ENCODE data around the gene SORCS2. TPM values are rescaled to one million over a fixed set of nuclear protein-coding genes. Genes with fewer than 3 reads are reported as not detected.

Gene SORCS2
- total RNA-seq, 1 donor from 2014 or later = under 0.01 TPM

GRCh38 chr4:7382634-7383014 lies 190.3 kb downstream of the SORCS2 start:
- DNase-seq = no peak

GRCh38 chr4:7383266-7383665 lies 190.9 kb downstream of the SORCS2 start:
- DNase-seq = no peak

GRCh38 chr4:7384003-7384928 lies 191.9 kb downstream of the SORCS2 start:
- DNase-seq = no peak

GRCh38 chr4:7384929-7385890 lies 192.9 kb downstream of the SORCS2 start:
- DNase-seq = no peak

- no peak for DNase-seq
These were observed 195.6 kb downstream of the SORCS2 start for GRCh38 chr4:7387925-7388324.

GRCh38 chr4:7388627-7389026 lies 196.3 kb downstream of the SORCS2 start:
- DNase-seq = no peak

GRCh38 chr4:7389101-7389701 lies 196.9 kb downstream of the SORCS2 start:
- DNase-seq = no peak

GRCh38 chr4:7389719-7390118 lies 197.4 kb downstream of the SORCS2 start:
- DNase-seq = no peak

GRCh38 chr4:7390336-7390735 lies 198.0 kb downstream of the SORCS2 start:
- no peak for DNase-seq

GRCh38 chr4:7390906-7391636 lies 198.7 kb downstream of the SORCS2 start:
- no peak for DNase-seq

GRCh38 chr4:7391637-7392437 lies 199.5 kb downstream of the SORCS2 start:
- no peak for DNase-seq

GRCh38 chr4:7392438-7393421 lies 200.4 kb downstream of the SORCS2 start:
- DNase-seq = no peak

- DNase-seq = no peak
These were observed 201.6 kb downstream of the SORCS2 start for GRCh38 chr4:7393601-7394575.

- DNase-seq = no peak
These were observed 202.5 kb downstream of the SORCS2 start for GRCh38 chr4:7394681-7395451.

- no peak for DNase-seq
These were observed 203.3 kb downstream of the SORCS2 start for GRCh38 chr4:7395645-7396044.

- no peak for DNase-seq
These were observed 204.0 kb downstream of the SORCS2 start for GRCh38 chr4:7396186-7396910.

Data from dermis blood vessel endothelial cell (primary cell).